SK-N-SH treated with all-trans-retinoic acid at 6 μM for 48 hours (cell line): ENCODE results near the gene TM9SF2.

ENCODE experiments used
- ATAC-seq: fragments of 200-7000 bp; cut with Tn5 transposase; 3 replicates; pipeline ENCODE4 v1.9.1; 2020; ENCODE audit warnings: mild to moderate bottlenecking, moderate library complexity
- ARNTL ChIP-seq: fragments of 450-650 bp; formaldehyde crosslinking; IDR thresholded peaks from 2 replicates; pipeline ENCODE4 v1.5.0; 2020; ENCODE audit warnings: low read depth, mild to moderate bottlenecking, moderate library complexity, borderline replicate concordance
- BACH2 ChIP-seq: fragments of 250-450 bp; sonication (Bioruptor Pico); IDR thresholded peaks from 2 replicates; pipeline ENCODE4 v1.9.0; 2021; ENCODE audit warnings: mild to moderate bottlenecking, borderline replicate concordance
- CSDC2 ChIP-seq: fragments of 250-450 bp; sonication (Bioruptor Pico); IDR thresholded peaks from 2 replicates; pipeline ENCODE4 v1.5.0; 2020; ENCODE audit warnings: mild to moderate bottlenecking, moderate library complexity
- GLIS3 ChIP-seq: fragments of 250-450 bp; sonication (Bioruptor Pico); IDR thresholded peaks from 2 replicates; pipeline ENCODE4 v1.5.0; 2020; ENCODE audit warnings: mild to moderate bottlenecking, moderate library complexity
- ISL1 ChIP-seq: fragments of 250-450 bp; sonication (Bioruptor Pico); IDR thresholded peaks from 2 replicates; pipeline ENCODE4 v2.1.2; 2022; ENCODE audit warnings: mild to moderate bottlenecking, moderate library complexity
- OSR1 ChIP-seq: fragments of 250-450 bp; sonication (Bioruptor Pico); IDR thresholded peaks from 2 replicates; pipeline ENCODE4 v1.8.0; 2022; ENCODE audit warnings: moderate library complexity, mild to moderate bottlenecking, inconsistent platforms
- RARB ChIP-seq: fragments of 250-450 bp; sonication (Bioruptor Pico); IDR thresholded peaks from 2 replicates; pipeline ENCODE4 v1.8.0; 2021; ENCODE audit warnings: mild to moderate bottlenecking, moderate library complexity
- TCF4 ChIP-seq: fragments of 250-450 bp; sonication (Bioruptor Pico); IDR thresholded peaks from 2 replicates; pipeline ENCODE4 v1.8.0; 2021; ENCODE audit warnings: mild to moderate bottlenecking, moderate library complexity, borderline replicate concordance
- TOX ChIP-seq: fragments of 250-450 bp; sonication (Bioruptor Pico); IDR thresholded peaks from 2 replicates; pipeline ENCODE4 v1.8.0; 2021; ENCODE audit warnings: mild to moderate bottlenecking, moderate library complexity, borderline replicate concordance
- ZC3H10 ChIP-seq: fragments of 250-450 bp; sonication (Bioruptor Pico); IDR thresholded peaks from 2 replicates; pipeline ENCODE4 v1.5.1; 2021; ENCODE audit warnings: mild to moderate bottlenecking, moderate library complexity
- ZFP3 ChIP-seq: fragments of 250-450 bp; sonication (Bioruptor Pico); IDR thresholded peaks from 2 replicates; pipeline ENCODE4 v1.5.0; 2020; ENCODE audit warnings: mild to moderate bottlenecking, moderate library complexity
- ZFP30 ChIP-seq: fragments of 450-650 bp; formaldehyde crosslinking; IDR thresholded peaks from 2 replicates; pipeline ENCODE4 v1.5.0; 2022; ENCODE audit warnings: mild to moderate bottlenecking, moderate library complexity
- ZNF565 ChIP-seq: fragments of 450-650 bp; formaldehyde crosslinking; conservative IDR thresholded peaks from 2 replicates; pipeline ENCODE4 v1.5.0; 2020; ENCODE audit warnings: low read depth, mild to moderate bottlenecking, moderate library complexity
- ZNF8 ChIP-seq: fragments of 450-650 bp; formaldehyde crosslinking; IDR thresholded peaks from 2 replicates; pipeline ENCODE4 v1.5.0; 2020; ENCODE audit warnings: mild to moderate bottlenecking, moderate library complexity
- TF ChIP-seq, protein P1 (sequence below): fragments of 250-450 bp; sonication (Bioruptor Pico); IDR thresholded peaks from 2 replicates; pipeline ENCODE4 v1.8.0; 2020; ENCODE audit warnings: mild to moderate bottlenecking, moderate library complexity, borderline replicate concordance
- TF ChIP-seq, protein P2 (sequence below): fragments of 250-450 bp; sonication (Bioruptor Pico); IDR thresholded peaks from 2 replicates; pipeline ENCODE4 v1.5.0; 2020; ENCODE audit warnings: mild to moderate bottlenecking, moderate library complexity
- TF ChIP-seq, protein P3 (sequence below): fragments of 250-450 bp; sonication (Bioruptor Pico); IDR thresholded peaks from 2 replicates; pipeline ENCODE4 v1.8.0; 2021; ENCODE audit warnings: low read depth, mild to moderate bottlenecking, moderate library complexity, borderline replicate concordance
- TF ChIP-seq, protein P4 (sequence below): fragments of 250-450 bp; sonication (Bioruptor Pico); IDR thresholded peaks from 2 replicates; pipeline ENCODE4 v1.5.1; 2020; ENCODE audit warnings: low read depth, mild to moderate bottlenecking, moderate library complexity
- TF ChIP-seq, protein P5 (sequence below): fragments of 250-450 bp; sonication (Bioruptor Pico); IDR thresholded peaks from 2 replicates; pipeline ENCODE4 v1.5.1; 2021; ENCODE audit warnings: mild to moderate bottlenecking, moderate library complexity

TM9SF2 gene

DNA sequence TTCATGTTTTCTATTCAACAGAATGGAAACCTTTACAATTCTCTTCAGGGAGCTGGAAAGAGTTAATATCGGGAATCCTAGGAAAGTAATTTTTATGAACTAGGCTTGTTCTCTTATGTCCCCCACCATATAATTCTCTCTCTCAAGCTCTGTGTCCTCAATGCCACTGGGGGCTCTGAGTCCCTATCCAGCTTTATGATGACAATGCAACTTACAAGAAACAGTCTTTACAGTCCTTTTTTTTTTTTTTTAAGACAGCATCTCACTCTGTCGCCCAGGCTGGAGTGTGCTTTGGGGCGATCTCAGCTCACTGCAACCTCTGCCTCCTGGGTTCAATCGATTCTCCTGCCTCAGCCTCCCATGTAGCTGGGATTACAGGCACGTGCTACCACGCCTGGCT, 31.2 kb upstream of the TM9SF2 start (continued):
- TF ChIP-seq, protein P1, sequence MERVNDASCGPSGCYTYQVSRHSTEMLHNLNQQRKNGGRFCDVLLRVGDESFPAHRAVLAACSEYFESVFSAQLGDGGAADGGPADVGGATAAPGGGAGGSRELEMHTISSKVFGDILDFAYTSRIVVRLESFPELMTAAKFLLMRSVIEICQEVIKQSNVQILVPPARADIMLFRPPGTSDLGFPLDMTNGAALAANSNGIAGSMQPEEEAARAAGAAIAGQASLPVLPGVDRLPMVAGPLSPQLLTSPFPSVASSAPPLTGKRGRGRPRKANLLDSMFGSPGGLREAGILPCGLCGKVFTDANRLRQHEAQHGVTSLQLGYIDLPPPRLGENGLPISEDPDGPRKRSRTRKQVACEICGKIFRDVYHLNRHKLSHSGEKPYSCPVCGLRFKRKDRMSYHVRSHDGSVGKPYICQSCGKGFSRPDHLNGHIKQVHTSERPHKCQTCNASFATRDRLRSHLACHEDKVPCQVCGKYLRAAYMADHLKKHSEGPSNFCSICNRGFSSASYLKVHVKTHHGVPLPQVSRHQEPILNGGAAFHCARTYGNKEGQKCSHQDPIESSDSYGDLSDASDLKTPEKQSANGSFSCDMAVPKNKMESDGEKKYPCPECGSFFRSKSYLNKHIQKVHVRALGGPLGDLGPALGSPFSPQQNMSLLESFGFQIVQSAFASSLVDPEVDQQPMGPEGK (CRISPR knock-in tag), result no peak

DNA sequence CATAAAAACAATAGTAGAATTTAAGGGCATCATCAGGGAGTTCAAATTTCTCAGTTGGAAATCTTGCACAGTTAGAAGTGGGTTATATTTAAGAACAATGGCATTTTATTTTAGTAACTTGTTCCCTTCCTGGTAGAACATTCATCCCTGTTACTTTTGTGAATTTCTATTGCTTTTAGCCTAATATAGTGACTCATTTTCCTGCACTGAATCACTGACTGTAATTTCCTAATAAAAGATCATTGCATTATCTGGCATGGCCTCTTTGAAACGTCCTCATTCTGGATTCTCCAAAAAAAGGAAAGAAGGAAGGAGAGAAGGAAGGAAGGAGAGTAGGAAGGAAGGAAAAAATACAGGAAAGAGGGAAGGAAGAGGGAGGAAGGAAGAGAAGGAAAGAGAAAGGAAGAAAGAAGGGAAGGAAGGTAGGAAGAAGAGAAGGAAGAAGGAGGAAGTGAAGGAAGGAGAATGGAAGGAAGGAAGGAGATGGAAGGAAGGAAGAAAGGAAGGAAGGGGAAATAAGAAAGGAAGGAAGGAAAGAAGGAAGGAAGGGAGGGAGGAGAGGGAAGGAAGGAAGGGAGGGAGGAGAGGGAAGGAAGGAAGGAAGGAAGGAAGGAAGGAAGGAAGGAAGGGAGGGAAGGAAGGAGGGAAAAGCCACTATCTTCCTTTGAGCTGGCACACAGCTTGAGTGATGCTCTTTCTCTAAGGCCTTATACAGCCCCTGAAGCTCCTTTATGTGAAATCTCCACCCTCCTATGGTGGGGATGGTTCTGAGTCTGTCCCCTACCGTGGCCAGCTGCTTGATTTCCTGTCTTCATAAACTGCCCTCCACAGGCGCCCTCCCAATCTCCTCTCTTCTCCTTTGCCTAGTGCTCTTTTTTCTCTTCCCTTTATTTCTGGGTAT, 29.8 kb upstream of the TM9SF2 start:
- TF ChIP-seq OSR1 (no peak), BACH2 (no peak), TCF4 (no peak), ZFP30 (no peak), ZNF8 (CRISPR knock-in tag) (no peak), GLIS3 (no peak), TOX (no peak), CSDC2 (CRISPR knock-in tag) (no peak)
- TF ChIP-seq, protein P2, sequence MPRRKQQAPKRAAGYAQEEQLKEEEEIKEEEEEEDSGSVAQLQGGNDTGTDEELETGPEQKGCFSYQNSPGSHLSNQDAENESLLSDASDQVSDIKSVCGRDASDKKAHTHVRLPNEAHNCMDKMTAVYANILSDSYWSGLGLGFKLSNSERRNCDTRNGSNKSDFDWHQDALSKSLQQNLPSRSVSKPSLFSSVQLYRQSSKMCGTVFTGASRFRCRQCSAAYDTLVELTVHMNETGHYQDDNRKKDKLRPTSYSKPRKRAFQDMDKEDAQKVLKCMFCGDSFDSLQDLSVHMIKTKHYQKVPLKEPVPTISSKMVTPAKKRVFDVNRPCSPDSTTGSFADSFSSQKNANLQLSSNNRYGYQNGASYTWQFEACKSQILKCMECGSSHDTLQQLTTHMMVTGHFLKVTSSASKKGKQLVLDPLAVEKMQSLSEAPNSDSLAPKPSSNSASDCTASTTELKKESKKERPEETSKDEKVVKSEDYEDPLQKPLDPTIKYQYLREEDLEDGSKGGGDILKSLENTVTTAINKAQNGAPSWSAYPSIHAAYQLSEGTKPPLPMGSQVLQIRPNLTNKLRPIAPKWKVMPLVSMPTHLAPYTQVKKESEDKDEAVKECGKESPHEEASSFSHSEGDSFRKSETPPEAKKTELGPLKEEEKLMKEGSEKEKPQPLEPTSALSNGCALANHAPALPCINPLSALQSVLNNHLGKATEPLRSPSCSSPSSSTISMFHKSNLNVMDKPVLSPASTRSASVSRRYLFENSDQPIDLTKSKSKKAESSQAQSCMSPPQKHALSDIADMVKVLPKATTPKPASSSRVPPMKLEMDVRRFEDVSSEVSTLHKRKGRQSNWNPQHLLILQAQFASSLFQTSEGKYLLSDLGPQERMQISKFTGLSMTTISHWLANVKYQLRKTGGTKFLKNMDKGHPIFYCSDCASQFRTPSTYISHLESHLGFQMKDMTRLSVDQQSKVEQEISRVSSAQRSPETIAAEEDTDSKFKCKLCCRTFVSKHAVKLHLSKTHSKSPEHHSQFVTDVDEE (CRISPR knock-in tag), result no peak
- TF ChIP-seq, protein P3, sequence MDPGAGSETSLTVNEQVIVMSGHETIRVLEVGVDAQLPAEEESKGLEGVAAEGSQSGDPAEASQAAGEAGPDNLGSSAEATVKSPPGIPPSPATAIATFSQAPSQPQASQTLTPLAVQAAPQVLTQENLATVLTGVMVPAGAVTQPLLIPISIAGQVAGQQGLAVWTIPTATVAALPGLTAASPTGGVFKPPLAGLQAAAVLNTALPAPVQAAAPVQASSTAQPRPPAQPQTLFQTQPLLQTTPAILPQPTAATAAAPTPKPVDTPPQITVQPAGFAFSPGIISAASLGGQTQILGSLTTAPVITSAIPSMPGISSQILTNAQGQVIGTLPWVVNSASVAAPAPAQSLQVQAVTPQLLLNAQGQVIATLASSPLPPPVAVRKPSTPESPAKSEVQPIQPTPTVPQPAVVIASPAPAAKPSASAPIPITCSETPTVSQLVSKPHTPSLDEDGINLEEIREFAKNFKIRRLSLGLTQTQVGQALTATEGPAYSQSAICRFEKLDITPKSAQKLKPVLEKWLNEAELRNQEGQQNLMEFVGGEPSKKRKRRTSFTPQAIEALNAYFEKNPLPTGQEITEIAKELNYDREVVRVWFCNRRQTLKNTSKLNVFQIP, result no peak
- TF ChIP-seq, protein P1 (CRISPR knock-in tag), result no peak
- TF ChIP-seq, protein P4, sequence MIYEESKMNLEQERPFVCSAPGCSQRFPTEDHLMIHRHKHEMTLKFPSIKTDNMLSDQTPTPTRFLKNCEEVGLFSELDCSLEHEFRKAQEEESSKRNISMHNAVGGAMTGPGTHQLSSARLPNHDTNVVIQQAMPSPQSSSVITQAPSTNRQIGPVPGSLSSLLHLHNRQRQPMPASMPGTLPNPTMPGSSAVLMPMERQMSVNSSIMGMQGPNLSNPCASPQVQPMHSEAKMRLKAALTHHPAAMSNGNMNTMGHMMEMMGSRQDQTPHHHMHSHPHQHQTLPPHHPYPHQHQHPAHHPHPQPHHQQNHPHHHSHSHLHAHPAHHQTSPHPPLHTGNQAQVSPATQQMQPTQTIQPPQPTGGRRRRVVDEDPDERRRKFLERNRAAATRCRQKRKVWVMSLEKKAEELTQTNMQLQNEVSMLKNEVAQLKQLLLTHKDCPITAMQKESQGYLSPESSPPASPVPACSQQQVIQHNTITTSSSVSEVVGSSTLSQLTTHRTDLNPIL (CRISPR knock-in tag), result no peak

DNA sequence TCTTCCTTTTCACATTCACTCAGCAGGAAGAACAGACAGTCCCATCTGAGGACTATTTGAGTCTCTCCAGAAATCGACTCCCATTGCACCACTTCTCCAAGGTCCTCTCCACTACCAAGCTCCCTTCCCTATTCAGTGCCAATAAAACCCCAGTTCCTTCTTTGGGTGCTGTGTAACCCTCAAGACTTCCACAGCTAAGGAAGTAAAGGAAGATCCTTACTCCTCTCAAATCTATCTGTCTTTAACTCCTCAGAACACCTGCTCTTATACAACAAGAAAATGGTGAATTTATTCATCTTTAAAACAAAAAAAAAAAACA, 29.2 kb upstream of the TM9SF2 start:
- TF ChIP-seq, protein P3, result no peak
- ATAC-seq, result no peak

More for the DNA sequence above, 29.8 kb upstream of the TM9SF2 start:
- ATAC-seq, result no peak

DNA sequence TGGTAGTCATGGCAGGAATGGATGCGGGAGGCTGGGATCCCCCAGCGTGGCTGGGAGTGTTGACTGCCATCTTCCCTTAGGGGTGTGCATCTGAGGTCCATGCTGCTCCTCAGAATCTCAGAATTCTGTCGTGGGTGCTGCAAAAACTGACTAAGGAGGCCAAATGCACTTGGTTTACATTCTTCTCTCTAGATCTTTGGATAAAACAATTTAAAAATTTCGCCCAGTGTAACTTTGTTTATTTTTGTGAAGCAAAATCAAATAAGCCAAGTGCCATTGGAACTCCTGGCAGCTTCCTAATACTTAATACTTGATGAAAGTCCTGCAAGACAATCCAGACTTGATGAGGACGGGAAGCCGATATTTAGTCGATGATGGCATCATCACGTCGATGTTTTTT, 27.8 kb upstream of the TM9SF2 start:
- no peak for ATAC-seq
- TF ChIP-seq ISL1 (no peak), ARNTL (no peak), CSDC2 (CRISPR knock-in tag) (no peak), BACH2 (no peak), ZC3H10 (CRISPR knock-in tag) (no peak), RARB (CRISPR knock-in tag) (no peak), ZNF565 (CRISPR knock-in tag) (no peak), TOX (no peak), ZFP3 (no peak)
- TF ChIP-seq, protein P5, sequence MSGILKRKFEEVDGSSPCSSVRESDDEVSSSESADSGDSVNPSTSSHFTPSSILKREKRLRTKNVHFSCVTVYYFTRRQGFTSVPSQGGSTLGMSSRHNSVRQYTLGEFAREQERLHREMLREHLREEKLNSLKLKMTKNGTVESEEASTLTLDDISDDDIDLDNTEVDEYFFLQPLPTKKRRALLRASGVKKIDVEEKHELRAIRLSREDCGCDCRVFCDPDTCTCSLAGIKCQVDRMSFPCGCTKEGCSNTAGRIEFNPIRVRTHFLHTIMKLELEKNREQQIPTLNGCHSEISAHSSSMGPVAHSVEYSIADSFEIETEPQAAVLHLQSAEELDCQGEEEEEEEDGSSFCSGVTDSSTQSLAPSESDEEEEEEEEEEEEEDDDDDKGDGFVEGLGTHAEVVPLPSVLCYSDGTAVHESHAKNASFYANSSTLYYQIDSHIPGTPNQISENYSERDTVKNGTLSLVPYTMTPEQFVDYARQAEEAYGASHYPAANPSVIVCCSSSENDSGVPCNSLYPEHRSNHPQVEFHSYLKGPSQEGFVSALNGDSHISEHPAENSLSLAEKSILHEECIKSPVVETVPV (CRISPR knock-in tag), result no peak
- TF ChIP-seq, protein P2 (CRISPR knock-in tag), result no peak
